ENCODE measurements around the gene SMTNL2. TPM values are rescaled to one million over a fixed set of nuclear protein-coding genes. Genes with fewer than 3 reads are reported as not detected.

SMTNL2 gene
- total RNA-seq, 1 experiment from 2014 or later = not detected

DNA sequence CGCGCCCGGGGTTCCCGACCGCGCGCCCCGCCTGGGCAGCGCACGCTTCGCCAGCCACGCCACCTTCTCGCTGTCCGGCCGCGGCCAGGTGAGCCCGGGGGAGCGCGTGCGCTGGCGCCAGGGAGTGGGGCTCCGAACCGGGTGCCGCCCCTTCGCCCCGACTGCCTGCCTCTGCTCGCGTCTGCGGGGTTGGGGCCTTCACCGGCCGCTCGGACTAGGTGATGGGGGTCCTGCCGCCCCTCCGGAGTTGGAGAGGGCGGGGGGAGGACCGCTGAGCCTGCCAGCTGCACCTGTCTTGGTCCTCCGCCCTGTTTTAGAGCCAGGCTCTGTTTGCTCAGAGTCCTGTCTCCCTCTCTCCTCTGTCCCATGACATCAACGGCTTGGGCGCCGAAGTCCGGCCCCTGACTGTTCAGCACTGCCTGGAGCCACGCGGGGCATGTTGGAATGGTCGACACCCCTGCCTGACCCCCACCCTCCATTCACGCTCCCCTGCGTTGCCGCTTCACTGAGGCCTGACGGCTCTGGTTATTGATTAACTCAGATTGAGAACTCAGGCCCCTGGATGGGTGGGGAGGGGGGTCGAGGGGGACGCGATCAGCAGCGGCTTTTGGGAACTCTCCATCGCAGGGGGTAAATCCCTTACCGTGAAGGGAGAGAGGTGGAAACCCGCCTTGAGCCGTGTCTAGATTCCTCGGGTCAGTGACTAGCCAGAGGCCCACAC, 748 bp downstream of the SMTNL2 start:
- Histone ChIP-seq H2AFZ (ENCODE audit: low read length) (no peak overlapping the region), H3K4me1 (ENCODE audit: insufficient read depth, low read length) (no peaks in the 10 kb centered on the region), H3K9me3 (ENCODE audit: low read length) (no peaks in the 10 kb centered on the region), H3K9me2 (replicated peaks; ENCODE audit: low read length) (no peaks in the 10 kb centered on the region), H3F3A (ENCODE audit: low read length, unreplicated experiment) (no peaks in the 10 kb centered on the region), H3K27me3 (ENCODE audit: low read length) (peaks cover 36% of the 10 kb centered on the region), H3K4me3 (ENCODE audit: low read length) (no peak overlapping the region), H4K20me1 (ENCODE audit: low read length) (no peaks in the 10 kb centered on the region), H3K79me2 (ENCODE audit: low read length) (no peaks in the 10 kb centered on the region), H3K27ac (ENCODE audit: low read length) (no peak overlapping the region), H3K9ac (ENCODE audit: low read length) (no peak overlapping the region), H3K4me2 (ENCODE audit: low read length) (no peak overlapping the region), H3K36me3 (ENCODE audit: low read depth, low read length) (no peaks in the 10 kb centered on the region)
- no TSS peak for BruUV-seq (replicated peaks)
- TF ChIP-seq EZH2 (IDR thresholded peaks at IDR 0.05; ENCODE audit: low read length, unreplicated experiment) (no peak), EZH2phosphoT487 (IDR thresholded peaks at IDR 0.05; ENCODE audit: borderline replicate concordance, low read length) (no peak)
- TF ChIP-seq, protein P1, sequence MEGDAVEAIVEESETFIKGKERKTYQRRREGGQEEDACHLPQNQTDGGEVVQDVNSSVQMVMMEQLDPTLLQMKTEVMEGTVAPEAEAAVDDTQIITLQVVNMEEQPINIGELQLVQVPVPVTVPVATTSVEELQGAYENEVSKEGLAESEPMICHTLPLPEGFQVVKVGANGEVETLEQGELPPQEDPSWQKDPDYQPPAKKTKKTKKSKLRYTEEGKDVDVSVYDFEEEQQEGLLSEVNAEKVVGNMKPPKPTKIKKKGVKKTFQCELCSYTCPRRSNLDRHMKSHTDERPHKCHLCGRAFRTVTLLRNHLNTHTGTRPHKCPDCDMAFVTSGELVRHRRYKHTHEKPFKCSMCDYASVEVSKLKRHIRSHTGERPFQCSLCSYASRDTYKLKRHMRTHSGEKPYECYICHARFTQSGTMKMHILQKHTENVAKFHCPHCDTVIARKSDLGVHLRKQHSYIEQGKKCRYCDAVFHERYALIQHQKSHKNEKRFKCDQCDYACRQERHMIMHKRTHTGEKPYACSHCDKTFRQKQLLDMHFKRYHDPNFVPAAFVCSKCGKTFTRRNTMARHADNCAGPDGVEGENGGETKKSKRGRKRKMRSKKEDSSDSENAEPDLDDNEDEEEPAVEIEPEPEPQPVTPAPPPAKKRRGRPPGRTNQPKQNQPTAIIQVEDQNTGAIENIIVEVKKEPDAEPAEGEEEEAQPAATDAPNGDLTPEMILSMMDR (conservative IDR thresholded peaks at IDR 0.05; ENCODE audit: low read depth, low read length) = no peak
- ChIA-PET CTCF (no interaction called here), POLR2A (ENCODE audit: unreplicated experiment) (no interaction called here)
- DNase-seq (no peak), ATAC-seq (no peak)
- intact Hi-C loops (cut with micrococcal nuclease) = no loop called here

GRCh38 chr17:4585638-4585994, 1.3 kb downstream of the SMTNL2 start:
- no TSS peak for BruUV-seq (replicated peaks)
- POLR2A ChIA-PET (ENCODE audit: unreplicated experiment) = no interaction called here
- no peak overlapping the region for H2AFZ ChIP-seq (ENCODE audit: low read length)
- no peak for ATAC-seq
- CTCF ChIA-PET = no interaction called here
- no peaks in the 10 kb centered on the region for H3K9me3 ChIP-seq (ENCODE audit: low read length)
- H4K20me1 ChIP-seq (ENCODE audit: low read length) = no peaks in the 10 kb centered on the region
- DNase-seq = no peak
- H3K9me2 ChIP-seq (replicated peaks; ENCODE audit: low read length) = no peaks in the 10 kb centered on the region
- H3K4me1 ChIP-seq (ENCODE audit: insufficient read depth, low read length) = no peaks in the 10 kb centered on the region
- no peak overlapping the region for H3K9ac ChIP-seq (ENCODE audit: low read length)
- H3K79me2 ChIP-seq (ENCODE audit: low read length) = no peaks in the 10 kb centered on the region
- peaks cover 36% of the 10 kb centered on the region for H3K27me3 ChIP-seq (ENCODE audit: low read length)
- intact Hi-C loops (cut with micrococcal nuclease) = no loop called here
- no peak overlapping the region for H3K4me2 ChIP-seq (ENCODE audit: low read length)
- no peaks in the 10 kb centered on the region for H3K36me3 ChIP-seq (ENCODE audit: low read depth, low read length)
- H3K27ac ChIP-seq (ENCODE audit: low read length) = no peak overlapping the region
- TF ChIP-seq EZH2phosphoT487 (IDR thresholded peaks at IDR 0.05; ENCODE audit: borderline replicate concordance, low read length) = no peak
- no peak for TF ChIP-seq EZH2 (IDR thresholded peaks at IDR 0.05; ENCODE audit: low read length, unreplicated experiment)
- H3F3A ChIP-seq (ENCODE audit: low read length, unreplicated experiment) = no peaks in the 10 kb centered on the region
- no peak overlapping the region for H3K4me3 ChIP-seq (ENCODE audit: low read length)

GRCh38 chr17:4586043-4586442, 1.7 kb downstream of the SMTNL2 start:
- H3K4me2 ChIP-seq (ENCODE audit: low read length) = no peak overlapping the region
- intact Hi-C loops (cut with micrococcal nuclease) = no loop called here
- no peaks in the 10 kb centered on the region for H3K9me2 ChIP-seq (replicated peaks; ENCODE audit: low read length)
- no peaks in the 10 kb centered on the region for H3F3A ChIP-seq (ENCODE audit: low read length, unreplicated experiment)
- TF ChIP-seq EZH2 (IDR thresholded peaks at IDR 0.05; ENCODE audit: low read length, unreplicated experiment) (no peak), EZH2phosphoT487 (IDR thresholded peaks at IDR 0.05; ENCODE audit: borderline replicate concordance, low read length) (no peak)
- TF ChIP-seq, protein P1 (conservative IDR thresholded peaks at IDR 0.05; ENCODE audit: low read depth, low read length) = no peak
- no peak overlapping the region for H3K27ac ChIP-seq (ENCODE audit: low read length)
- no peaks in the 10 kb centered on the region for H3K4me1 ChIP-seq (ENCODE audit: insufficient read depth, low read length)
- peaks cover 36% of the 10 kb centered on the region for H3K27me3 ChIP-seq (ENCODE audit: low read length)
- H3K79me2 ChIP-seq (ENCODE audit: low read length) = no peaks in the 10 kb centered on the region
- H2AFZ ChIP-seq (ENCODE audit: low read length) = no peak overlapping the region
- H3K9me3 ChIP-seq (ENCODE audit: low read length) = no peaks in the 10 kb centered on the region
- no peak overlapping the region for H3K4me3 ChIP-seq (ENCODE audit: low read length)
- BruUV-seq (replicated peaks) = no TSS peak
- ATAC-seq (no peak), DNase-seq (no peak)
- no peaks in the 10 kb centered on the region for H3K36me3 ChIP-seq (ENCODE audit: low read depth, low read length)
- ChIA-PET CTCF (no interaction called here), POLR2A (ENCODE audit: unreplicated experiment) (no interaction called here)
- no peaks in the 10 kb centered on the region for H4K20me1 ChIP-seq (ENCODE audit: low read length)
- H3K9ac ChIP-seq (ENCODE audit: low read length) = no peak overlapping the region

Data from PC-3 (cell line).